HepG2 (cell line): ENCODE data around the gene GNG7. TPM values are rescaled to one million over a fixed set of nuclear protein-coding genes. Genes with fewer than 3 reads are reported as not detected.

Experiments
- CCDC6 ChIP-seq: sonication (generic); formaldehyde crosslinking; IDR thresholded peaks from 2 replicates; pipeline ENCODE4 v1.8.1; 2022; ENCODE audit warnings: mild to moderate bottlenecking, missing genetic modification reagents, moderate library complexity
- GATA4 ChIP-seq: sonication (generic); IDR thresholded peaks from 2 replicates; pipeline ENCODE4 v1.6.1; 2016; ENCODE audit warnings: antibody characterized with exemption, low read depth, borderline replicate concordance
- HBP1 ChIP-seq: IDR thresholded peaks from 2 replicates; pipeline ENCODE4 v1.6.1; 2016; ENCODE audit warnings: low read depth, control low read depth
- HHEX ChIP-seq: IDR thresholded peaks from 2 replicates; pipeline ENCODE4 v1.6.1; 2016; ENCODE audit warnings: control low read depth
- KDM3A ChIP-seq: IDR thresholded peaks from 2 replicates; pipeline ENCODE4 v1.6.1; 2018; ENCODE audit warnings: low read depth, missing compliant biosample characterization
- MTF2 ChIP-seq: sonication (generic); formaldehyde crosslinking; IDR thresholded peaks from 2 replicates; pipeline ENCODE4 v1.5.0; 2020; ENCODE audit warnings: missing genetic modification reagents, borderline replicate concordance
- NAIF1 ChIP-seq: sonication (generic); formaldehyde crosslinking; IDR thresholded peaks from 2 replicates; pipeline ENCODE4 v1.5.0; 2020; ENCODE audit warnings: mild to moderate bottlenecking, missing genetic modification reagents, borderline replicate concordance
- NKX3-1 ChIP-seq: sonication (generic); formaldehyde crosslinking; IDR thresholded peaks from 2 replicates; pipeline ENCODE4 v1.5.0; 2020; ENCODE audit warnings: missing genetic modification reagents
- RARA ChIP-seq: IDR thresholded peaks from 2 replicates; pipeline ENCODE4 v1.6.1; 2016; ENCODE audit warnings: missing genetic modification reagents, missing compliant biosample characterization
- SATB2 ChIP-seq: sonication (generic); formaldehyde crosslinking; IDR thresholded peaks from 2 replicates; pipeline ENCODE4 v1.5.0; 2020; ENCODE audit warnings: missing genetic modification reagents
- SIN3A ChIP-seq: IDR thresholded peaks from 2 replicates; pipeline ENCODE4 v1.6.1; 2011; ENCODE audit warnings: low read depth, mild to moderate bottlenecking, control low read depth, low read length, borderline replicate concordance
- TBX2 ChIP-seq: sonication (generic); formaldehyde crosslinking; IDR thresholded peaks from 2 replicates; pipeline ENCODE4 v1.5.0; 2020; ENCODE audit warnings: missing genetic modification reagents, mild to moderate bottlenecking, borderline replicate concordance
- ZBTB10 ChIP-seq: sonication (generic); formaldehyde crosslinking; IDR thresholded peaks from 2 replicates; pipeline ENCODE4 v1.4.0; 2020; ENCODE audit warnings: missing genetic modification reagents, borderline replicate concordance
- ZBTB21 ChIP-seq: sonication (generic); formaldehyde crosslinking; IDR thresholded peaks from 2 replicates; pipeline ENCODE4 v1.4.0; 2020; ENCODE audit warnings: missing genetic modification reagents
- ZNF136 ChIP-seq: sonication (generic); formaldehyde crosslinking; IDR thresholded peaks from 2 replicates; pipeline ENCODE4 v1.8.1; 2022; ENCODE audit warnings: low read depth, mild to moderate bottlenecking, moderate library complexity, missing genetic modification reagents
- ZNF180 ChIP-seq: sonication (generic); formaldehyde crosslinking; IDR thresholded peaks from 2 replicates; pipeline ENCODE4 v1.4.0; 2020; ENCODE audit warnings: low read depth, missing genetic modification reagents, borderline replicate concordance
- ZNF3 ChIP-seq: IDR thresholded peaks from 2 replicates; pipeline ENCODE4 v1.7.0; 2017; ENCODE audit warnings: inconsistent platforms
- ZNF446 ChIP-seq: sonication (generic); formaldehyde crosslinking; IDR thresholded peaks from 2 replicates; pipeline ENCODE4 v1.5.0; 2020; ENCODE audit warnings: mild to moderate bottlenecking, missing genetic modification reagents
- ZNF598 ChIP-seq: sonication (generic); formaldehyde crosslinking; IDR thresholded peaks from 2 replicates; pipeline ENCODE4 v1.5.1; 2020; ENCODE audit warnings: mild to moderate bottlenecking, missing genetic modification reagents, borderline replicate concordance
- ZNF709 ChIP-seq: sonication (generic); formaldehyde crosslinking; IDR thresholded peaks from 2 replicates; pipeline ENCODE4 v1.5.0; 2020; ENCODE audit warnings: mild to moderate bottlenecking, missing genetic modification reagents
- ZNF781 ChIP-seq: sonication (generic); formaldehyde crosslinking; IDR thresholded peaks from 2 replicates; pipeline ENCODE4 v1.5.1; 2020; ENCODE audit warnings: borderline replicate concordance, mild to moderate bottlenecking, missing genetic modification reagents; ENCODE audit errors: not compliant biosample characterization
- polyA plus RNA-seq, 8 experiments: library from polyadenylated mRNA; depleted of rRNA in 3 of 8; stranded (reverse) in 7 of 8; unstranded in 1 of 8; fragments of >200 nt; fragmentation: Illumina TruSeq in 4 of 8; extraction: Trizol in 4 of 8; gene quantifications; 2 replicates each; pipeline versions ENCODE4 v1.2.1 to v1.2.3, GENCODE V29; 2011 to 2016; ENCODE audit warnings: low read depth in 4 of 8, missing spikeins in 1 of 8, mixed read lengths in 1 of 8; ENCODE audit not compliant: insufficient read depth in 1 of 8
- total RNA-seq, 5 experiments: library from RNA; depleted of rRNA; stranded (reverse); fragments of >200 nt; fragmentation: Illumina TruSeq; extraction: Trizol; gene quantifications; 2 replicates each; pipeline ENCODE4 v1.2.3, GENCODE V29; 2016; ENCODE audit warnings: low read depth in 1 of 5
- TF ChIP-seq, protein P1 (sequence below): sonication (generic); formaldehyde crosslinking; IDR thresholded peaks from 2 replicates; pipeline ENCODE4 v1.4.0; 2020; ENCODE audit warnings: missing genetic modification reagents
- TF ChIP-seq, protein P2 (sequence below): sonication (generic); formaldehyde crosslinking; IDR thresholded peaks from 2 replicates; pipeline ENCODE4 v1.8.1; 2023; ENCODE audit warnings: mild to moderate bottlenecking, missing genetic modification reagents, borderline replicate concordance
- TF ChIP-seq, protein P3 (sequence below): sonication (generic); formaldehyde crosslinking; IDR thresholded peaks from 2 replicates; pipeline ENCODE4 v1.4.0; 2020; ENCODE audit warnings: mild to moderate bottlenecking, low read depth, missing genetic modification reagents

GNG7 gene
- total and polyA plus RNA-seq, 2 of the 13 experiments (the other 11 are each of a cell fraction or from before 2014, with no cell fraction given) = 1.4 to 3.3 TPM

DNA sequence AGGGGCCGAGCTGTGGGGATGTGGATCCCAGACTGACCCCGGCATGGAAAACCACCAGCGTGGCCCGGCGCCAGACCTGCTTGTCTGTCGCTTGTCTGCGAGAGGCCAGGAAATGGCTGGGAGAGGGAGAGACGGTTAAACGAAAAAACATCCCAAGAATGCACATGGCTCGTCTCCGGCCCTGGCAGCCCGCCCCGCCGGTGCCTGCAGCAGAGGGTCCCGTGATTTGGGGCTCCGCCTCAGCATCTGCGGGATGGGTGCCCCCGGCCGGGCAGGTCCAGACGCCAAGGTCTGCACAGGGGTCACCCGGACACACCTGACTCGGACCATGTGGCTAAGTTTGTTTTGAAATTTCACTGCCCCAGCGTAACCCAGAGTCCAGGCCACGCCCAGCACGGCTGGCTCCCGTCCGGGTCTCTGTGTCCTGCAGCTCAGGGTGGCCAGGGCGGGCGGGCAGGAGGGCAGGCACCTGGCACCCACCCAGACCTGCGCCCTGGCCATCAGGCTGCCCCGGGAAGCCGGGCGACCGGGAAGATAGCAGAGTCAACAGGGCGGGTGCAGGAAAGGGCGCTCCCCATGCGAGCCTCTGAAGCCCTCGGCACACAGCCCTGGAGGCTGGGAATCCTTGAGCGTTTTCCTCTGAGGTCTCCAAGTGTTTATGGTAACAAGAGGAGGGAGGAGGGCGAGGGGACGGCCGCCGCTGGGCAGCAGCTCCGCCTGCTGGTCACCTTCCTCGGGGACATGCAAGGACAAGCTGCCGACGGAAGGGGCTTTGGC is 123.4 kb downstream of the GNG7 start (continued):
- TF ChIP-seq NAIF1 (CRISPR knock-in tag) = no peak; the same call in 1 of the 2 replicates
- no peak for TF ChIP-seq ZBTB10 (CRISPR knock-in tag)
- no peak for TF ChIP-seq ZNF3 (CRISPR knock-in tag)
- TF ChIP-seq HBP1 (CRISPR knock-in tag) = no peak; the same call in 1 of the 2 replicates
- TF ChIP-seq SIN3A = no peak
- TF ChIP-seq ZNF446 (CRISPR knock-in tag) = no peak; the same call in 1 of the 2 replicates
- TF ChIP-seq, protein P1, sequence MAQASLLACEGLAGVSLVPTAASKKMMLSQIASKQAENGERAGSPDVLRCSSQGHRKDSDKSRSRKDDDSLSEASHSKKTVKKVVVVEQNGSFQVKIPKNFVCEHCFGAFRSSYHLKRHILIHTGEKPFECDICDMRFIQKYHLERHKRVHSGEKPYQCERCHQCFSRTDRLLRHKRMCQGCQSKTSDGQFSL (CRISPR knock-in tag) = no peak
- TF ChIP-seq, protein P2, sequence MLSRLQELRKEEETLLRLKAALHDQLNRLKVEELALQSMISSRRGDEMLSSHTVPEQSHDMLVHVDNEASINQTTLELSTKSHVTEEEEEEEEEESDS = no peak
- no peak for TF ChIP-seq ZNF180
- TF ChIP-seq CCDC6 (CRISPR knock-in tag) = peak; percentile 47; the same call in 1 of the 2 replicates
- TF ChIP-seq MTF2 = peak; percentile 80; the same call in 1 of the 2 replicates
- TF ChIP-seq ZNF136 (CRISPR knock-in tag) = peak; percentile 41; the same call in 1 of the 2 replicates
- no peak for TF ChIP-seq NKX3-1 (CRISPR knock-in tag)
- TF ChIP-seq ZBTB21 (CRISPR knock-in tag) = peak; percentile 19; the same call in 1 of the 2 replicates
- TF ChIP-seq SATB2 (CRISPR knock-in tag) = no peak; the same call in 1 of the 2 replicates
- no peak for TF ChIP-seq GATA4
- TF ChIP-seq HHEX = no peak
- TF ChIP-seq RARA (CRISPR knock-in tag) = peak; percentile 94
- TF ChIP-seq KDM3A (CRISPR knock-in tag) = no peak
- TF ChIP-seq ZNF709 (CRISPR knock-in tag) = no peak
- TF ChIP-seq ZNF781 = no peak
- peak; percentile 93; the same call in 1 of the 2 replicates for TF ChIP-seq TBX2 (CRISPR knock-in tag)
- TF ChIP-seq ZNF598 (CRISPR knock-in tag) = peak; percentile 93; the same call in 1 of the 2 replicates
- TF ChIP-seq, protein P3, sequence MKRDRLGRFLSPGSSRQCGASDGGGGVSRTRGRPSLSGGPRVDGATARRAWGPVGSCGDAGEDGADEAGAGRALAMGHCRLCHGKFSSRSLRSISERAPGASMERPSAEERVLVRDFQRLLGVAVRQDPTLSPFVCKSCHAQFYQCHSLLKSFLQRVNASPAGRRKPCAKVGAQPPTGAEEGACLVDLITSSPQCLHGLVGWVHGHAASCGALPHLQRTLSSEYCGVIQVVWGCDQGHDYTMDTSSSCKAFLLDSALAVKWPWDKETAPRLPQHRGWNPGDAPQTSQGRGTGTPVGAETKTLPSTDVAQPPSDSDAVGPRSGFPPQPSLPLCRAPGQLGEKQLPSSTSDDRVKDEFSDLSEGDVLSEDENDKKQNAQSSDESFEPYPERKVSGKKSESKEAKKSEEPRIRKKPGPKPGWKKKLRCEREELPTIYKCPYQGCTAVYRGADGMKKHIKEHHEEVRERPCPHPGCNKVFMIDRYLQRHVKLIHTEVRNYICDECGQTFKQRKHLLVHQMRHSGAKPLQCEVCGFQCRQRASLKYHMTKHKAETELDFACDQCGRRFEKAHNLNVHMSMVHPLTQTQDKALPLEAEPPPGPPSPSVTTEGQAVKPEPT (CRISPR knock-in tag) = no peak
